PC-9 (cell line): ENCODE results near the gene ACAP3.

ENCODE experiments used
- CTCF ChIP-seq: fragments of 200-600 bp; sonication (generic); conservative IDR thresholded peaks from 2 replicates; pipeline ENCODE4 v1.6.1; 2017; ENCODE audit warnings: mixed run types, antibody characterized with exemption, mild to moderate bottlenecking, moderate library complexity
- EZH2 ChIP-seq: fragments of 200-600 bp; sonication (generic); IDR thresholded peaks from 2 replicates; pipeline ENCODE4 v1.8.0; 2017; ENCODE audit warnings: antibody characterized with exemption, low read depth

GRCh38 chr1:1306070-1306660, 1.6 kb downstream of the ACAP3 start:
- TF ChIP-seq EZH2: no peak
- TF ChIP-seq CTCF: no peak
